ENCODE results near the gene MYOM1.
A peak's percentile ranks its signal among the peaks of the same experiment; 100 is the strongest.

The MYOM1 gene

GRCh38 chr18:3154214-3154613, 65.6 kb downstream of the MYOM1 start:
- no peak for TF ChIP-seq CTCF (conservative IDR thresholded peaks at IDR 0.05; ENCODE audit: low read depth, low read length)

GRCh38 chr18:3153107-3153704, 66.6 kb downstream of the MYOM1 start:
- no peak overlapping the region for H3K4me3 ChIP-seq (ENCODE audit: low read depth, low read length)
- no peak for TF ChIP-seq CTCF (conservative IDR thresholded peaks at IDR 0.05; ENCODE audit: low read depth, low read length)
- DNase-seq (ENCODE audit: low read depth) = peak; percentile 75

More at GRCh38 chr18:3154214-3154613, 65.6 kb downstream of the MYOM1 start:
- no peak overlapping the region for H3K4me3 ChIP-seq (ENCODE audit: low read depth, low read length)
- no peak for DNase-seq (ENCODE audit: low read depth)

GRCh38 chr18:3152294-3152693, 67.5 kb downstream of the MYOM1 start:
- no peak for DNase-seq (ENCODE audit: low read depth)
- TF ChIP-seq CTCF (conservative IDR thresholded peaks at IDR 0.05; ENCODE audit: low read depth, low read length) = no peak

GRCh38 chr18:3151399-3152264, 68.1 kb downstream of the MYOM1 start:
- peak; percentile 69 for TF ChIP-seq CTCF (conservative IDR thresholded peaks at IDR 0.05; ENCODE audit: low read depth, low read length)
- H3K4me3 ChIP-seq (ENCODE audit: low read depth, low read length) = no peak overlapping the region
- DNase-seq (ENCODE audit: low read depth) = peak; percentile 62

More at GRCh38 chr18:3152294-3152693, 67.5 kb downstream of the MYOM1 start:
- H3K4me3 ChIP-seq (ENCODE audit: low read depth, low read length) = no peak overlapping the region

GRCh38 chr18:3150688-3151087, 69.1 kb downstream of the MYOM1 start:
- DNase-seq (ENCODE audit: low read depth) = no peak
- TF ChIP-seq CTCF (conservative IDR thresholded peaks at IDR 0.05; ENCODE audit: low read depth, low read length) = no peak
- H3K4me3 ChIP-seq (ENCODE audit: low read depth, low read length) = no peak overlapping the region

- no peak for DNase-seq (ENCODE audit: low read depth)
- no peak for TF ChIP-seq CTCF (conservative IDR thresholded peaks at IDR 0.05; ENCODE audit: low read depth, low read length)
- no peak overlapping the region for H3K4me3 ChIP-seq (ENCODE audit: low read depth, low read length)
Measured at GRCh38 chr18:3150274-3150673, 69.5 kb downstream of the MYOM1 start.

All from choroid plexus epithelial cell (primary cell).